Endothelial cell of umbilical vein (primary cell): ENCODE measurements around the gene PSKH1. TPM values are rescaled to one million over a fixed set of nuclear protein-coding genes. Genes with fewer than 3 reads are reported as not detected.

Experiments used
- BruUV-seq: library from RNA; stranded (reverse); fragments of 400-500 nt; replicated peaks from 2 replicates; lab custom pipeline; 2021; lab: Mats Ljungman, UMichigan
- CTCF ChIA-PET: fragments of 300-600, 350-600 bp; sonication (Branson Sonifier 250); formaldehyde crosslinking; loops from one replicate; lab custom pipeline; 2021; ENCODE audit warnings: antibody characterized with exemption, inconsistent platforms; lab: Charles Lee
- POLR2A ChIA-PET: fragments of 300-600, 350-600 bp; sonication (Branson Sonifier 250); formaldehyde crosslinking; loops from one replicate; lab custom pipeline; 2021; ENCODE audit warnings: antibody characterized with exemption, inconsistent platforms; lab: Charles Lee
- DNase-seq: peaks from one replicate; pipeline ENCODE4 v3.0.0-alpha.2; 2011; ENCODE audit warnings: low read depth, low spot score
- FAIRE-seq: peaks from 2 replicates; lab custom pipeline; 2011; peaks lifted over from hg19 to GRCh38; lab: Jason Lieb, UNC
- H2AFZ ChIP-seq: 2 replicates; pipeline ENCODE4 v1.6.0; 2012; ENCODE audit warnings: low read depth, low read length, control low read depth, inconsistent platforms
- H3K27ac ChIP-seq: 2 replicates; pipeline ENCODE4 v1.5.1; 2011; ENCODE audit warnings: low read depth, mild to moderate bottlenecking, control low read depth, low read length, moderate library complexity; ENCODE audit not compliant: insufficient read depth
- H3K27me3 ChIP-seq, 2 experiments: 2 replicates each; pipeline versions ENCODE4 v1.6.0 to v1.6.1; 2011; ENCODE audit warnings: low read length in 2 of 2, mixed read lengths in 1 of 2; ENCODE audit not compliant: control insufficient read depth in 2 of 2, insufficient read depth in 2 of 2
- H3K36me3 ChIP-seq, 2 experiments: 2 replicates in 1 of 2; 3 replicates in 1 of 2; pipeline ENCODE4 v1.5.1; 2011; ENCODE audit warnings: low read length in 2 of 2, mild to moderate bottlenecking in 1 of 2, moderate library complexity in 1 of 2; ENCODE audit not compliant: control insufficient read depth in 2 of 2, insufficient read depth in 2 of 2; ENCODE audit errors: extremely low read depth in 1 of 2
- H3K4me1 ChIP-seq: 3 replicates; pipeline ENCODE4 v1.5.1; 2011; ENCODE audit warnings: mild to moderate bottlenecking, low read length; ENCODE audit not compliant: control insufficient read depth, insufficient read depth; ENCODE audit errors: extremely low read depth
- H3K4me2 ChIP-seq: 2 replicates; pipeline ENCODE4 v1.6.1; 2011; ENCODE audit warnings: low read length, control low read depth, mixed read lengths; ENCODE audit not compliant: insufficient read depth
- H3K4me3 ChIP-seq, 3 experiments: fragments of 200-600 bp in 1 of 3; sonication (generic), shearing (Covaris generic) in 1 of 3; replicated peaks in 1 of 3; 2 replicates each; pipeline ENCODE4 v1.5.1; 2011 to 2016; ENCODE audit warnings: control low read depth in 3 of 3, low read length in 3 of 3, mild to moderate bottlenecking in 2 of 3, inconsistent platforms in 1 of 3, low read depth in 1 of 3, moderate library complexity in 1 of 3; ENCODE audit not compliant: insufficient read depth in 1 of 3
- H3K79me2 ChIP-seq: 2 replicates; pipeline ENCODE4 v1.6.0; 2012; ENCODE audit warnings: low read length, inconsistent platforms; ENCODE audit not compliant: control insufficient read depth, insufficient read depth
- H3K9ac ChIP-seq: replicated peaks from 2 replicates; pipeline ENCODE3; 2011; ENCODE audit warnings: low read length, control low read depth; ENCODE audit not compliant: insufficient read depth; ENCODE audit errors: extremely low read depth
- H3K9me1 ChIP-seq: replicated peaks from 3 replicates; pipeline ENCODE4 v1.6.0; 2011; ENCODE audit warnings: mild to moderate bottlenecking, low read length; ENCODE audit not compliant: control insufficient read depth, insufficient read depth; ENCODE audit errors: extremely low read depth
- H3K9me3 ChIP-seq: replicated peaks from 2 replicates; pipeline ENCODE4 v1.5.1; 2012; ENCODE audit warnings: low read length, inconsistent platforms; ENCODE audit not compliant: control insufficient read depth, insufficient read depth
- H4K20me1 ChIP-seq: replicated peaks from 2 replicates; pipeline ENCODE3; 2011; ENCODE audit warnings: mild to moderate bottlenecking, low read length; ENCODE audit not compliant: control insufficient read depth, insufficient read depth; ENCODE audit errors: extremely low read depth
- EZH2 ChIP-seq: IDR thresholded peaks from 2 replicates; pipeline ENCODE4 v1.6.1; 2012; ENCODE audit warnings: borderline replicate concordance, low read depth, mild to moderate bottlenecking, moderate library complexity, low read length, inconsistent platforms; ENCODE audit not compliant: severe bottlenecking
- FOS ChIP-seq: IDR thresholded peaks from 2 replicates; pipeline ENCODE4 v1.6.1; 2011; ENCODE audit warnings: mild to moderate bottlenecking, low read length, moderate library complexity, borderline replicate concordance; ENCODE audit not compliant: insufficient read depth
- GATA2 ChIP-seq: IDR thresholded peaks from 2 replicates; pipeline ENCODE4 v1.7.0; 2011; ENCODE audit warnings: low read depth, mild to moderate bottlenecking, moderate library complexity, mixed read lengths, low read length; ENCODE audit not compliant: insufficient read length, insufficient read depth
- JUN ChIP-seq: IDR thresholded peaks from 2 replicates; pipeline ENCODE4 v1.6.1; 2011; ENCODE audit warnings: borderline replicate concordance, low read depth; ENCODE audit not compliant: insufficient read length, insufficient read depth
- MYC ChIP-seq: IDR thresholded peaks from one replicate; pipeline ENCODE4 v1.6.1; 2011; ENCODE audit warnings: mild to moderate bottlenecking, low read depth, low read length
- POLR2A ChIP-seq: IDR thresholded peaks from 2 replicates; pipeline ENCODE4 v1.6.1; 2012; ENCODE audit warnings: low read depth, mild to moderate bottlenecking, control low read depth, low read length
- POLR2AphosphoS5 ChIP-seq: IDR thresholded peaks from 2 replicates; pipeline ENCODE4 v1.6.1; 2012; ENCODE audit warnings: low read depth, mild to moderate bottlenecking, control low read depth, low read length, moderate library complexity; ENCODE audit not compliant: insufficient read depth
- dilution Hi-C: fragments of 300-500 bp; cut with MboI; formaldehyde crosslinking; loops from one replicate; pipeline ENCODE4 v1.15.0; 2019; ENCODE audit warnings: low sequenced_read_pairs; ENCODE audit not compliant: extremely low pct_ligation_motif_present
- intact Hi-C: fragments of 100-400 bp; cut with micrococcal nuclease; formaldehyde crosslinking; loops from one replicate; pipeline ENCODE4 v1.10.0; 2022
- polyA plus RNA-seq, 4 experiments: library from polyadenylated mRNA; depleted of rRNA in 3 of 4; stranded (reverse) in 3 of 4; unstranded in 1 of 4; fragments of >200 nt; gene quantifications; 2 replicates each; pipeline versions ENCODE4 v1.2.1 to v1.2.3, GENCODE V29; 2011 to 2012; ENCODE audit warnings: missing spikeins in 1 of 4
- total RNA-seq: library from RNA; stranded (reverse); gene quantifications from 2 replicates; pipeline ENCODE4 v1.2.3, GENCODE V29; 2021
- TF ChIP-seq, protein P1 (sequence below): IDR thresholded peaks from 2 replicates; pipeline ENCODE4 v1.6.1; 2011; ENCODE audit not compliant: insufficient read depth, insufficient read length
- TF ChIP-seq, protein P2 (sequence below), 2 donors: IDR thresholded peaks; 1 replicate in 1 of 2; 2 replicates in 1 of 2; pipeline ENCODE4 v1.5.1; 2011; ENCODE audit warnings: low read length in 2 of 2, mild to moderate bottlenecking in 2 of 2, moderate library complexity in 2 of 2, control low read depth in 1 of 2, inconsistent platforms in 1 of 2, low read depth in 1 of 2; ENCODE audit not compliant: insufficient read depth in 1 of 2; ENCODE audit errors: extremely low read depth in 1 of 2

The PSKH1 gene
- total and polyA plus RNA-seq, 2 donors (not counting 3 experiments of a cell fraction or from before 2014, with no cell fraction given): 25.9 to 42.6 TPM

- CTCF ChIA-PET: interaction anchor here (1.3 to 1.8 kb wide), 2 partner anchors 49 to 161 kb away, joined by 4 to 5 read pairs; no protein-coding TSS in a partner anchor
- no peak overlapping the region for H3K9ac ChIP-seq
These were observed 13.1 kb upstream of the PSKH1 start for GRCh38 chr16:67879936-67880335.

More at GRCh38 chr16:67879936-67880335, 13.1 kb upstream of the PSKH1 start:
- no TSS peak for BruUV-seq
- H3K27me3 ChIP-seq: no peaks in the 10 kb centered on the region
- POLR2A ChIA-PET: no interaction called here
- no peak overlapping the region for H3K27ac ChIP-seq
- peaks cover 15% of the 10 kb centered on the region for H3K79me2 ChIP-seq
- no peak for DNase-seq
- dilution Hi-C loops (no loop called here), intact Hi-C loops (loop anchor here (5.0 kb wide), 1 partner anchor 182 kb away; no protein-coding TSS in a partner anchor)
- H3K9me3 ChIP-seq: no peaks in the 10 kb centered on the region
- no peaks in the 10 kb centered on the region for H3K4me1 ChIP-seq
- H3K9me1 ChIP-seq: no peaks in the 10 kb centered on the region
- peaks cover 19 to 88% of the 10 kb centered on the region in 2 experiments for H3K36me3 ChIP-seq
- TF ChIP-seq POLR2AphosphoS5 (no peak), EZH2 (no peak), GATA2 (no peak), JUN (no peak), POLR2A (no peak), MYC (no peak), FOS (no peak)
- TF ChIP-seq, protein P1, sequence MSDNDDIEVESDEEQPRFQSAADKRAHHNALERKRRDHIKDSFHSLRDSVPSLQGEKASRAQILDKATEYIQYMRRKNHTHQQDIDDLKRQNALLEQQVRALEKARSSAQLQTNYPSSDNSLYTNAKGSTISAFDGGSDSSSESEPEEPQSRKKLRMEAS: no peak
- TF ChIP-seq, protein P2, sequence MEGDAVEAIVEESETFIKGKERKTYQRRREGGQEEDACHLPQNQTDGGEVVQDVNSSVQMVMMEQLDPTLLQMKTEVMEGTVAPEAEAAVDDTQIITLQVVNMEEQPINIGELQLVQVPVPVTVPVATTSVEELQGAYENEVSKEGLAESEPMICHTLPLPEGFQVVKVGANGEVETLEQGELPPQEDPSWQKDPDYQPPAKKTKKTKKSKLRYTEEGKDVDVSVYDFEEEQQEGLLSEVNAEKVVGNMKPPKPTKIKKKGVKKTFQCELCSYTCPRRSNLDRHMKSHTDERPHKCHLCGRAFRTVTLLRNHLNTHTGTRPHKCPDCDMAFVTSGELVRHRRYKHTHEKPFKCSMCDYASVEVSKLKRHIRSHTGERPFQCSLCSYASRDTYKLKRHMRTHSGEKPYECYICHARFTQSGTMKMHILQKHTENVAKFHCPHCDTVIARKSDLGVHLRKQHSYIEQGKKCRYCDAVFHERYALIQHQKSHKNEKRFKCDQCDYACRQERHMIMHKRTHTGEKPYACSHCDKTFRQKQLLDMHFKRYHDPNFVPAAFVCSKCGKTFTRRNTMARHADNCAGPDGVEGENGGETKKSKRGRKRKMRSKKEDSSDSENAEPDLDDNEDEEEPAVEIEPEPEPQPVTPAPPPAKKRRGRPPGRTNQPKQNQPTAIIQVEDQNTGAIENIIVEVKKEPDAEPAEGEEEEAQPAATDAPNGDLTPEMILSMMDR (IDR thresholded peaks at IDR 0.05; ENCODE audit: extremely low read depth in 1 of 2, insufficient read depth in 1 of 2, low read depth in 1 of 2, low read length in 2 of 2): no peak
- H3K4me3 ChIP-seq: no peak overlapping the region
- no peak for FAIRE-seq
- no peaks in the 10 kb centered on the region for H4K20me1 ChIP-seq
- no peak overlapping the region for H3K4me2 ChIP-seq
- H2AFZ ChIP-seq: no peak overlapping the region
